ENCODE measurements around the gene XKRX.
A peak's percentile ranks its signal among the peaks of the same experiment; 100 is the strongest.

XKRX gene

GRCh38 chrX:100905620-100906019 lies 23.1 kb downstream of the XKRX start:
- H3K4me3 ChIP-seq (ENCODE audit: low read length), result no peak overlapping the region
- TF ChIP-seq CTCF (IDR thresholded peaks at IDR 0.05; ENCODE audit: insufficient read depth, low read depth, low read length, missing control alignments), result no peak
- no peak for DNase-seq (ENCODE audit: low read depth)

GRCh38 chrX:100904433-100904832 lies 24.3 kb downstream of the XKRX start:
- no peak overlapping the region for H3K4me3 ChIP-seq (ENCODE audit: low read length)
- no peak for TF ChIP-seq CTCF (IDR thresholded peaks at IDR 0.05; ENCODE audit: insufficient read depth, low read depth, low read length, missing control alignments)
- DNase-seq (ENCODE audit: low read depth), result no peak

- peak; percentile 95 for DNase-seq (ENCODE audit: low read depth)
- no peak overlapping the region for H3K4me3 ChIP-seq (ENCODE audit: low read length)
- TF ChIP-seq CTCF (IDR thresholded peaks at IDR 0.05; ENCODE audit: insufficient read depth, low read depth, low read length, missing control alignments), result peak; percentile 63
Measured at GRCh38 chrX:100895365-100896075, 33.2 kb downstream of the XKRX start.

GRCh38 chrX:100883654-100884053 lies 45.1 kb downstream of the XKRX start:
- TF ChIP-seq CTCF (IDR thresholded peaks at IDR 0.05; ENCODE audit: insufficient read depth, low read depth, low read length, missing control alignments), result no peak
- H3K4me3 ChIP-seq (ENCODE audit: low read length), result no peak overlapping the region
- DNase-seq (ENCODE audit: low read depth), result no peak

- no peak overlapping the region for H3K4me3 ChIP-seq (ENCODE audit: low read length)
- no peak for TF ChIP-seq CTCF (IDR thresholded peaks at IDR 0.05; ENCODE audit: insufficient read depth, low read depth, low read length, missing control alignments)
- DNase-seq (ENCODE audit: low read depth), result no peak
Measured at GRCh38 chrX:100880368-100880767, 48.3 kb downstream of the XKRX start.

- no peak within 1 kb of the TSS for H3K4me3 ChIP-seq (ENCODE audit: low read length)
- no peak for DNase-seq (ENCODE audit: low read depth)
- no peak for TF ChIP-seq CTCF (IDR thresholded peaks at IDR 0.05; ENCODE audit: insufficient read depth, low read depth, low read length, missing control alignments)
Measured at GRCh38 chrX:100874325-100874724, 54.4 kb downstream of the XKRX start, which contains the start of gene NOX1. NOX1 (minus strand) TSS chrX:100874359; CDS start chrX:100874139, 220 bp downstream.
